Upper lobe of right lung (tissue), 1 donor: ENCODE results near the gene PIK3R2. TPM values are rescaled to one million over a fixed set of nuclear protein-coding genes. Genes with fewer than 3 reads are reported as not detected.

Experiments
- ATAC-seq: fragments of 200-7000 bp; cut with Tn5 transposase; one replicate; pipeline ENCODE4 v1.9.1; 2020; ENCODE audit warnings: mild to moderate bottlenecking, moderate library complexity
- DNase-seq: peaks from one replicate; pipeline ENCODE4 v3.0.0-alpha.2; 2020
- H3K27ac ChIP-seq: fragments of 200-600 bp; one replicate; pipeline ENCODE4 v1.8.0; 2022
- H3K27me3 ChIP-seq: fragments of 200-600 bp; one replicate; pipeline ENCODE4 v1.8.0; 2022; ENCODE audit warnings: mild to moderate bottlenecking
- H3K36me3 ChIP-seq: fragments of 200-600 bp; one replicate; pipeline ENCODE4 v1.8.0; 2022
- H3K4me1 ChIP-seq: fragments of 200-600 bp; one replicate; pipeline ENCODE4 v1.8.0; 2022
- H3K4me3 ChIP-seq: fragments of 200-600 bp; one replicate; pipeline ENCODE4 v1.8.0; 2022; ENCODE audit warnings: mild to moderate bottlenecking
- H3K9me3 ChIP-seq: fragments of 200-600 bp; one replicate; pipeline ENCODE4 v1.8.0; 2022
- intact Hi-C: fragments of 100-400 bp; cut with DNase I; formaldehyde crosslinking; loops from one replicate; pipeline ENCODE4 v1.11.0; 2022
- total RNA-seq: library from RNA; stranded (reverse); fragmentation: NEBNext Ultra II Directional; extraction: Animal tissue kit (Norgen Biotek cat#: 25700); gene quantifications from one replicate; pipeline ENCODE4 v1.2.1, GENCODE V29; 2021
- TF ChIP-seq, protein P1 (sequence below): fragments of 200-600 bp; IDR thresholded peaks from one replicate; pipeline ENCODE4 v1.8.0; 2022; ENCODE audit warnings: antibody characterized with exemption
- donor health status: DM: no; HTN: yes; CAD: no; lungs with severe emphysema.

PIK3R2 gene
- total RNA-seq, 1 donor from 2014 or later, result 24.2 TPM

DNA sequence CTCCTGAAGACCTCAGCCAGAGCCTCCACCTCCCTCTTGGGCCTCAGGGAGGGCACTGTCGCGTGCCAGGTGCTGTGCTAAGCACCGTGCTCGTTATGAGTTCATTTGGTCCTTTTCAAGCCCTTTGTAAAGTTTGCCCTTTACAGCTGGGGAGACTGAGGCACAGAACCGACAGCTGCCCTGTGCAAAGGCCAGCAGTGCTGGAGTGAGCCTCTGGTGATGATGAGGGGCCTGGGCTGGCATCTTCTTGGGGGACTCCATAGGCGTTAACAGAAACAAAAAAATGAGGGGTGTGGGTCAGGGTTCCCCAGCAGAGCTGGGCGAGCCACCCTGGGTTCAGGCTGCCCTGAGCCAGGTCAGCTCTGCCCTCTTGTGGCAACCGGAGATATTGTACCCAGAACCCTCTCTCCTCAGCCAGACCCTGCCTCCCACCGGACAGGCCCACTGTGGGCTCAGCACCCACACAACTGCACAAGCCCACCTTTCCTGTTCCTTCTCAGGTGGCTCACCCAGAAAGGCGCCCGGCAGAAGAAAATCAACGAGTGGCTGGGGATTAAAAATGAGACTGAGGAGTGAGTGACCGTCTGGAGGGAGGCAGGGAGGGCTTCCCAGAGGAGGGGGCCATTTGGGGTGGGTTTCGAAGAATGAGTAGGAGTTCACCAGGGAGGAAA lies 15.1 kb downstream of the PIK3R2 start:
- TF ChIP-seq, protein P1, sequence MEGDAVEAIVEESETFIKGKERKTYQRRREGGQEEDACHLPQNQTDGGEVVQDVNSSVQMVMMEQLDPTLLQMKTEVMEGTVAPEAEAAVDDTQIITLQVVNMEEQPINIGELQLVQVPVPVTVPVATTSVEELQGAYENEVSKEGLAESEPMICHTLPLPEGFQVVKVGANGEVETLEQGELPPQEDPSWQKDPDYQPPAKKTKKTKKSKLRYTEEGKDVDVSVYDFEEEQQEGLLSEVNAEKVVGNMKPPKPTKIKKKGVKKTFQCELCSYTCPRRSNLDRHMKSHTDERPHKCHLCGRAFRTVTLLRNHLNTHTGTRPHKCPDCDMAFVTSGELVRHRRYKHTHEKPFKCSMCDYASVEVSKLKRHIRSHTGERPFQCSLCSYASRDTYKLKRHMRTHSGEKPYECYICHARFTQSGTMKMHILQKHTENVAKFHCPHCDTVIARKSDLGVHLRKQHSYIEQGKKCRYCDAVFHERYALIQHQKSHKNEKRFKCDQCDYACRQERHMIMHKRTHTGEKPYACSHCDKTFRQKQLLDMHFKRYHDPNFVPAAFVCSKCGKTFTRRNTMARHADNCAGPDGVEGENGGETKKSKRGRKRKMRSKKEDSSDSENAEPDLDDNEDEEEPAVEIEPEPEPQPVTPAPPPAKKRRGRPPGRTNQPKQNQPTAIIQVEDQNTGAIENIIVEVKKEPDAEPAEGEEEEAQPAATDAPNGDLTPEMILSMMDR, result peak; percentile 76
- intact Hi-C loops, result loop anchor here (10.0 kb wide), 1 partner anchor 53 kb away; no protein-coding TSS in a partner anchor
- H3K9me3 ChIP-seq, result no peaks in the 10 kb centered on the region
- H3K27ac ChIP-seq, result no peak overlapping the region
- no peaks in the 10 kb centered on the region for H3K27me3 ChIP-seq
- ATAC-seq, result peak; percentile 69
- DNase-seq, result peak; percentile 72
- peaks cover 6% of the 10 kb centered on the region for H3K4me1 ChIP-seq
- peaks cover 44% of the 10 kb centered on the region for H3K36me3 ChIP-seq
- no peak overlapping the region for H3K4me3 ChIP-seq

DNA sequence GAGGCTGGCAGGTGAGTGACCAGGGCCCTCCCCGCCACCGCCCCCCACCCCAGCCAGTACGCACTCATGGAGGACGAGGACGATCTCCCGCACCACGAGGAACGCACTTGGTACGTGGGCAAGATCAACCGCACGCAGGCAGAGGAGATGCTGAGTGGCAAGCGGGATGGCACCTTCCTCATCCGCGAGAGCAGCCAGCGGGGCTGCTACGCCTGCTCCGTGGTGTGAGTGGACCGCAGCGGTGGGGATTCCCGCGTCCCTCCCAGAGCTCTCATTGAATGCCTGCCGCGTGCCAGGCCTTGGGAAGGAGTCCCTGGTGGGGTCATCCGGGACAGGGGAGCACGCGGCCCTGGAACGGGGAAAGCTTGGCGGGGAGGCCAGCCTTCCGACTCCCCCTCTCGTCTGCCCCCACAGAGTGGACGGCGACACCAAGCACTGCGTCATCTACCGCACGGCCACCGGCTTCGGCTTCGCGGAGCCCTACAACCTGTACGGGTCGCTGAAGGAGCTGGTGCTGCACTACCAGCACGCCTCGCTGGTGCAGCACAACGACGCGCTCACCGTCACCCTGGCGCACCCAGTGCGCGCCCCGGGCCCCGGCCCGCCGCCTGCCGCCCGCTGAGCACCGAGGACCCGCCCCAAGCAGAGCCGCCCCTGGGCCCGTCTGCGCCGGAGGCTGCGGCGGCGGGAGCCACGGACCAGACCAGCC lies 15.9 kb downstream of the PIK3R2 start:
- Histone ChIP-seq H3K27ac (no peak overlapping the region), H3K27me3 (no peaks in the 10 kb centered on the region), H3K9me3 (no peaks in the 10 kb centered on the region), H3K4me1 (peaks cover 10% of the 10 kb centered on the region), H3K4me3 (no peak overlapping the region), H3K36me3 (peaks cover 37% of the 10 kb centered on the region)
- TF ChIP-seq, protein P1, result no peak
- no peak for ATAC-seq
- no peak for DNase-seq
- intact Hi-C loops, result loop anchor here (10.0 kb wide), 1 partner anchor 54 kb away; no protein-coding TSS in a partner anchor

DNA sequence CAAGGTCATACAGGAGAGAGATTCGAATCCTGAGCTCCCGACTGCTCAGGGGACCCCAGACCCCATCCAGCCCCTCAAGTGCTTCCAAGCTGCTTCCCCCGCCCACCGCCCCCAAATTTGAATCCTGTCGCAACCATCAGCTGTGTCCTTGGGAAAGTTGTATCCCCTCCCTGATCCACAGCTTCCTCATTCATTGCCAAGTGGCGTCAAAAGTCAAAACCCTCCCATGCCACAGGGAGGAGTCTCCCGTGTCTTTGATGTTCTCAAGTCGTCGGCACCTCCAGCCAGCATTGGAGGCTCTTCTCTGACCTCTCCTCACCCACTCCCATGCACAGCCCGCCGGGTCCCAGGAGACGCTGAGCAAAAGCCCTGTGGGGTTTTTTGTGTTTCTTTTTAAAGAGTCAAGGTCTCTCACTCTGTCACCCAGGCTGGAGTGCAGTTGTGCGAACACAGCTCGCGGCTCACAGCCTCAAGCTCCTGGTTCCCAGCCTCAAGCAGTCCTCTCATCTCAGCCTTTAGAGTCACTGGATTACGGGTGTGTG lies 17.8 kb downstream of the PIK3R2 start:
- TF ChIP-seq, protein P1, result no peak
- no peaks in the 10 kb centered on the region for H3K9me3 ChIP-seq
- peaks cover 21% of the 10 kb centered on the region for H3K4me1 ChIP-seq
- no peak overlapping the region for H3K4me3 ChIP-seq
- H3K27ac ChIP-seq, result peak overlapping the region; percentile 75
- no peaks in the 10 kb centered on the region for H3K27me3 ChIP-seq
- DNase-seq (peak; percentile 76), ATAC-seq (peak; percentile 32)
- peaks cover 25% of the 10 kb centered on the region for H3K36me3 ChIP-seq
- intact Hi-C loops, result no loop called here

DNA sequence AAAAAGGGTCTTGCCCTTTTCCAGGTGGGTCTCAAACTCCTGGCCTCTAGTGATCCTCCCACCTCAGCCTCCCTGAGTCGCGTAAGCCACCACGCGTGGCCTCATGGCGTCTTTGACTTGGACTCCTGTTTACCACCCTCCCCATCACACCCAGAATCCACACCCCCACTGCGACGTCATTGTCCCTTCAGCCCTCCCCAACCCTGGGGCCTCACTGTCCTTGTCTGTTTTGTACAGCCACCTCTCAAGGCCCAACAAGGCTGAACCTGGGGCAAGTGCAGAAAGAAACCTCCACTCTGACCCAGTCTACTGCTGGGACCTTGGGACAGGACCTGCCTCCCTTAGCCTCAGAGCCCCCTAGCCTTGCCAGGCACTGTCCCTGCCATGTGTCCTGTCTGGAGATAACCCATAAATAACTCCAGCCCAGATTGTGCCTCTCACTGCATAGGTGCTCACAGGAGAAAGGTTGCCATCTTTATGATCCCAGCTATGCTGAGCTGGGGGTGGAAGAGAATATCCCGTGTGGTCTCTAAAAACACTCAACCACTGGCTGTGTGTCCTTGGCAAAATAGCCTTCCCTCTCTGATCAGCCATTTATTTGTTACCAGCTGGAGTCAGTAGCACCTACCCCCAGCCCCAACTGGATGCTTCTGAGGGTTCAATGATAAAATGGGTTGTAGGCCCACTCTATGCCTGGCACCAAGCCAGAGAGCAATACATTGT lies 18.8 kb downstream of the PIK3R2 start:
- peak; percentile 72 for DNase-seq
- Histone ChIP-seq H3K27ac (peak overlapping the region; percentile 75), H3K27me3 (no peaks in the 10 kb centered on the region), H3K4me3 (no peak overlapping the region), H3K9me3 (no peaks in the 10 kb centered on the region), H3K36me3 (peaks cover 16% of the 10 kb centered on the region), H3K4me1 (peaks cover 21% of the 10 kb centered on the region)
- intact Hi-C loops, result no loop called here
- no peak for ATAC-seq
- TF ChIP-seq, protein P1, result no peak

DNA sequence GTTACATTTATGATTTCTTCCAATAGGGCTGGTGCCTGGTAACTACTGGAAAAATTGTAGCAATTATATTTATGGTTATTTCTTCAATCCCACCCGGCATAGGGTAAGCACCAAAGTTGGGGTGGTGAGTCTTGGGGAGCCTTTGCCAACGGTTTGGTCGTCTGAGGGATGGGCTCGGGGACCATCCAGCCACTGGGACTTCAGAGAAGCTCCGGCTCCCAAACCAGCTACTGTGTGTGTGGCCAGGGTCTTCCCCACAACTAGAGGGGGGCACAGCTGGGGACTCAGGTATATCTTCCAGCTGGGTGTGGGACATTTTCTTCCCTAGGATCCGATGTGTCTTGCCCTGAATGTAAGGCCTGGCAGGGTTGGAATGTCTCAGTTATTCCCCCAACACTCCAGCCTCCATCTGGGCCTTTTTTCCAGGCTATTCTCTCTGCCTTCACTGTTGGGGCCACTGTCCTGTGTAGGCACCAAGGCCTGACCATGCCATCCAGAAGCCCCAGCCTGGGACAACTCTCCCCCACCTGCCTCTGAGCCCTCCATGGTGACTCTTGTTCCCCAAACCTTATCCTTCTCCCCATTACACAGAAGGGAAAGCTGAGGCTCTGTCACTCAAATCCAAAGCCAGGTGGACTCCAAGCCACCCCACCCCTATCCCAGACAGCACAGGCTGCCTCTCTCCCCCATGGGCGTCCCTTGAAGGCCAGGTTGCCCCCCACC lies 19.5 kb downstream of the PIK3R2 start:
- peaks cover 21% of the 10 kb centered on the region for H3K4me1 ChIP-seq
- H3K27me3 ChIP-seq, result no peaks in the 10 kb centered on the region
- intact Hi-C loops, result no loop called here
- H3K9me3 ChIP-seq, result no peaks in the 10 kb centered on the region
- H3K27ac ChIP-seq, result peak overlapping the region; percentile 60
- TF ChIP-seq, protein P1, result no peak
- no peak for DNase-seq
- no peak for ATAC-seq
- H3K36me3 ChIP-seq, result peaks cover 14% of the 10 kb centered on the region
- no peak overlapping the region for H3K4me3 ChIP-seq
